Activated naive CD4-positive, alpha-beta T cell treated with anti-CD3 and anti-CD28 coated beads for 36 hours (primary cell): ENCODE data around the gene APOB. TPM values are rescaled to one million over a fixed set of nuclear protein-coding genes. Genes with fewer than 3 reads are reported as not detected.

Source experiments
- CTCF ChIA-PET: fragments of 350-600 bp; sonication (Branson Sonifier 250); formaldehyde crosslinking; loops from one replicate; lab custom pipeline; 2021; ENCODE audit warnings: antibody characterized with exemption; lab: Charles Lee
- DNase-seq: peaks from one replicate; pipeline ENCODE4 v3.0.0-alpha.2; 2020
- H3K27ac Mint-ChIP-seq: one replicate; pipeline ENCODE4 v1.8.0; 2021; ENCODE audit warnings: mild to moderate bottlenecking, mixed read lengths
- H3K27me3 Mint-ChIP-seq: one replicate; pipeline ENCODE4 v1.8.0; 2021; ENCODE audit warnings: low read depth, mixed read lengths
- H3K36me3 Mint-ChIP-seq: one replicate; pipeline ENCODE4 v1.8.0; 2021; ENCODE audit warnings: low read depth, mixed read lengths
- H3K4me1 Mint-ChIP-seq: one replicate; pipeline ENCODE4 v1.8.0; 2021; ENCODE audit warnings: low read depth, mixed read lengths
- H3K4me3 Mint-ChIP-seq: one replicate; pipeline ENCODE4 v1.8.0; 2021; ENCODE audit warnings: mild to moderate bottlenecking, moderate library complexity, mixed read lengths
- H3K9me3 Mint-ChIP-seq: one replicate; pipeline ENCODE4 v1.8.0; 2021; ENCODE audit warnings: mixed read lengths
- intact Hi-C: fragments of 100-400 bp; cut with micrococcal nuclease; formaldehyde crosslinking; loops from one replicate; pipeline ENCODE4 v1.15.1; 2023
- total RNA-seq, 2 experiments: library from RNA; stranded (reverse); gene quantifications; one replicate each; pipeline ENCODE4 v1.2.3, GENCODE V29; 2021

APOB gene
- total RNA-seq, 2 experiments from 2014 or later, result not detected

DNA sequence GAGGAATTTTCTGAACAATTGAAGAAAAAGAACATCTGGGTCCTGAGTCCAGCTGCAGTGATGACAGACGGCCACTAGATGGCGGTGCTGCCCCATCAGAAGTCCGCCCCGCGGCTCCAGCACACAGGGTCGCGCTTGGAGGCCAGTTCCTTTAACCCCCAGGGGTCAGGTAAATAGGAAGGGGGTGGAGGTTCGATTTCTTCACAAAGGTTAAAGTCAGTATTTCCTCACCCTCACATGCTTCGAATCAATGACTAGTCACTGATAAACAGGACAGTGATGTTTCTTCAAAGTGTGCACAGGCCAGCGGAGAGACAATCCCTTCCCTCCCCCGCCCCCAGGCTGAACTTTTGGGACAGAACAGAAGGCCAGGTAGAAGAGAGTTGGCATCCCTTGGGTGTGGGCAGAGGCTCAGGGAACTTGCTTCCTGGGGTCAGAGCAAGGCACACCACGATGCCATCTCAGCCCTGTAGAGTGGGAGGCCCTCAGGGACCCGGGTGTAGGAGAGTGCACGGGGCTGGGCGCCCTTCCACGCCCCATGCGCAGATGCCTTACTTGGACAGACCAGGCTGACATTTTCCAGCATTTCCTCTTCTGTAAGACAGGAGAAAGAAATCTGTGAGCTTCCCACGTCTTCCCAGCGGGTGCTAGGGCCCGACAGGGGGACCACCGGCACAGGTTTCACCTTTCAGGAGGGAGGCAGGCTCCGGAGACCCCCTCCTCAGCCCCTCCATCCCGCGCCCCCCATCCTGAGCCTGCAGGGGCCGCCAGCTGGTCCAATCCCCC lies 722 bp downstream of the APOB start:
- H3K36me3 Mint-ChIP-seq, result no peaks in the 10 kb centered on the region
- peaks cover 21% of the 10 kb centered on the region for H3K27me3 Mint-ChIP-seq
- DNase-seq, result peak; percentile 67
- H3K4me1 Mint-ChIP-seq, result peaks cover 4% of the 10 kb centered on the region
- no peak overlapping the region for H3K4me3 Mint-ChIP-seq
- CTCF ChIA-PET, result interaction anchor here (0.6 to 1.9 kb wide), 10 partner anchors 11 to 411 kb away, joined by 3 to 13 read pairs (median 3); no protein-coding TSS in a partner anchor
- intact Hi-C loops, result loop anchor here (1.0 to 10.0 kb wide), 3 partner anchors 75 to 378 kb away; partner anchors contain the start of gene GDF7
- H3K9me3 Mint-ChIP-seq, result no peaks in the 10 kb centered on the region
- no peak overlapping the region for H3K27ac Mint-ChIP-seq

- no peak for DNase-seq
- intact Hi-C loops, result loop anchor here (10.0 kb wide), 1 partner anchor 378 kb away; the partner anchor contains the start of gene GDF7
- no peaks in the 10 kb centered on the region for H3K36me3 Mint-ChIP-seq
- H3K4me1 Mint-ChIP-seq, result peaks cover 4% of the 10 kb centered on the region
- H3K27ac Mint-ChIP-seq, result no peak overlapping the region
- CTCF ChIA-PET, result interaction anchor here (0.6 to 1.9 kb wide), 8 partner anchors 10 to 352 kb away, joined by 3 to 13 read pairs (median 3); no protein-coding TSS in a partner anchor
- H3K27me3 Mint-ChIP-seq, result peaks cover 21% of the 10 kb centered on the region
- no peak overlapping the region for H3K4me3 Mint-ChIP-seq
- no peaks in the 10 kb centered on the region for H3K9me3 Mint-ChIP-seq
Measured at GRCh38 chr2:21042708-21042957, 1.2 kb downstream of the APOB start.

GRCh38 chr2:21041943-21042707 lies 1.7 kb downstream of the APOB start:
- intact Hi-C loops, result loop anchor here (10.0 kb wide), 1 partner anchor 377 kb away; the partner anchor contains the start of gene GDF7
- CTCF ChIA-PET, result interaction anchor here (0.6 to 1.9 kb wide), 9 partner anchors 10 to 353 kb away, joined by 3 to 13 read pairs (median 4); no protein-coding TSS in a partner anchor
- H3K9me3 Mint-ChIP-seq, result no peaks in the 10 kb centered on the region
- no peak overlapping the region for H3K4me3 Mint-ChIP-seq
- DNase-seq, result no peak
- no peaks in the 10 kb centered on the region for H3K36me3 Mint-ChIP-seq
- peaks cover 21% of the 10 kb centered on the region for H3K27me3 Mint-ChIP-seq
- H3K4me1 Mint-ChIP-seq, result peaks cover 4% of the 10 kb centered on the region
- no peak overlapping the region for H3K27ac Mint-ChIP-seq

DNA sequence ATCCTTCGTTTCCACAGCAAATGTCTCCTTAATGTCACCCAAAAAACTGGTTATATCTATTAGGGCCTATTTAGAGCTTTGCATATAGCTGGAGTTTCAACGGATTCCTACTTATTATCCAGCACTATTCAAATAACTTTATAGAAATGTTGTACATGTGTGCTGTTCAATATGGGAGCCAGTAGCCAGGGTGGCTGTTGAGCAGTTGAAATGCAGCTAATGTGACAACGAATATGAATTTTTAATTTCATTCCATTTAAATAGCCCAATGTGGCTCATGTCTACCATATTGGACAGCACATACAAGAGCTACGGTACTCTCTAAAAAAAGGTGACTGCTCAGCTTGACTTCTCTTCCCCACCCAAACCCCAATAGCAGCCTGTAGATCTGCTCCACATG lies 2.4 kb downstream of the APOB start:
- no peak overlapping the region for H3K4me3 Mint-ChIP-seq
- CTCF ChIA-PET, result interaction anchor here (0.8 to 1.0 kb wide), 2 partner anchors 15 to 17 kb away, joined by 5 read pairs; no protein-coding TSS in a partner anchor
- intact Hi-C loops, result loop anchor here (10.0 kb wide), 1 partner anchor 377 kb away; the partner anchor contains the start of gene GDF7

GRCh38 chr2:21040468-21041377 lies 3.1 kb downstream of the APOB start:
- DNase-seq, result no peak

More for the DNA sequence above, 2.4 kb downstream of the APOB start:
- H3K36me3 Mint-ChIP-seq, result no peaks in the 10 kb centered on the region
- peaks cover 21% of the 10 kb centered on the region for H3K27me3 Mint-ChIP-seq
- peaks cover 4% of the 10 kb centered on the region for H3K4me1 Mint-ChIP-seq
- H3K27ac Mint-ChIP-seq, result no peak overlapping the region
- no peaks in the 10 kb centered on the region for H3K9me3 Mint-ChIP-seq
- no peak for DNase-seq

GRCh38 chr2:21039979-21040467 lies 3.9 kb downstream of the APOB start:
- Mint-ChIP-seq H3K36me3 (no peaks in the 10 kb centered on the region), H3K27ac (no peak overlapping the region), H3K4me3 (no peak overlapping the region), H3K9me3 (no peaks in the 10 kb centered on the region), H3K4me1 (peaks cover 4% of the 10 kb centered on the region), H3K27me3 (peaks cover 29% of the 10 kb centered on the region)
- intact Hi-C loops, result loop anchor here (10.0 kb wide), 1 partner anchor 375 kb away; the partner anchor contains the start of gene GDF7
- CTCF ChIA-PET, result no interaction called here
- DNase-seq, result no peak

More at GRCh38 chr2:21040468-21041377, 3.1 kb downstream of the APOB start:
- H3K9me3 Mint-ChIP-seq, result no peaks in the 10 kb centered on the region
- CTCF ChIA-PET, result interaction anchor here (1.0 kb wide), 1 partner anchor 14 kb away, joined by 5 read pairs; no protein-coding TSS in a partner anchor
- no peak overlapping the region for H3K27ac Mint-ChIP-seq
- intact Hi-C loops, result loop anchor here (10.0 kb wide), 1 partner anchor 376 kb away; the partner anchor contains the start of gene GDF7
- no peak overlapping the region for H3K4me3 Mint-ChIP-seq
- H3K4me1 Mint-ChIP-seq, result peaks cover 4% of the 10 kb centered on the region
- H3K27me3 Mint-ChIP-seq, result peaks cover 28% of the 10 kb centered on the region
- H3K36me3 Mint-ChIP-seq, result no peaks in the 10 kb centered on the region

DNA sequence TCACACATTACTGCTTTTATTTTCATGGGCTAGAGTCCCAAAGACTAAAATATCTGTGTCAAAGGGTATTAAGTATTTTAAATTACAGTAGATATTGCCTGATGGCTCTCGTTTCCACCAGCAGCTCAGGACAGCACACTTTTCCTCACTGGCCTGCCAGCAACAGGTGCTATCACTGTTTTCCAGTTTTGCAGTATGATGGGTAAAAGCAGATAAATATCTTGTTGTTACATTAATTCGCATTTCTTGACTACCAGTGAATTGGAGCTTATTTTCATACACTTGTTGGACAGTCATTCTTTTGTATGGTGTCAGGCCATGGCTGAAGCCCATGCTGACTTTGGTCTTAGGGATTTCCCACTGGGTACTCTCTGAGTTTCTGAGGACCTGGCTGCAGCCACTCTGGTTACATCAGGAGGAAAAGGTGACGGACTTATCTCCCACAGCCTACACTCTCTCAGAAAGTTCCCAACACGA lies 4.8 kb downstream of the APOB start:
- Mint-ChIP-seq H3K4me3 (no peak overlapping the region), H3K4me1 (peaks cover 4% of the 10 kb centered on the region), H3K36me3 (no peaks in the 10 kb centered on the region), H3K9me3 (no peaks in the 10 kb centered on the region), H3K27me3 (peaks cover 20% of the 10 kb centered on the region), H3K27ac (no peak overlapping the region)
- intact Hi-C loops, result no loop called here
- DNase-seq, result no peak
- CTCF ChIA-PET, result no interaction called here

DNA sequence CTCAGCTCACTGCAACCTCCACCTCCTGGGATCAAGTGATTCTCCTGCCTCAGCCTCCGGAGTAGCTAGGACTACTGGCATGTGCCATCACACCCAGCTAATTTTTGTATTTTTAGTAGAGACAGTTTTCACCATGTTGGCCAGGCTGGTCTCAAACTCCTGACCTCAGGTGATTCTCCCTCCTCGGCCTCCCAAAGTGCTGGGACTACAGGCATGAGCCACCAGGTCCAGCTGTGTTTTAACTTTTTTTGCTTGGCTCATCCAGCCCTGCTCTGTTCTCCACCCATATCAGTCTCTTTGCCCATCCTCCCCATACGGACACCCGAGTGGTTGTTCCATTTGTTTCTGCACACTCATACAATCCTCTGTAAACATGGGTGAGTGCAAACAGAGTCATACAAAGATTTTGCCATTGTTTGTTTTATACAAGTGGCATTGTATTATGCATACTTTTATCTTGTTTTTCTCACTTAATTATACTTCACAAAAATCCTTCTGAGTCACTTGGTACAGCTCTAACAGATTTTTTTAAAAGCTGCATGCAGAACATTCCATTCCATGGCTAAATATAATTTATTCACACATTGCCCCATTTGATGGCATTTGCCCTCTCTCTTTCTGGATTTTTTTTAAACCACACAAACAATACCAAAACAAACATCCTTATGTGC lies 5.3 kb downstream of the APOB start:
- DNase-seq, result no peak
- Mint-ChIP-seq H3K9me3 (no peaks in the 10 kb centered on the region), H3K27ac (no peak overlapping the region), H3K27me3 (peaks cover 19% of the 10 kb centered on the region), H3K4me3 (no peak overlapping the region), H3K4me1 (peaks cover 4% of the 10 kb centered on the region), H3K36me3 (no peaks in the 10 kb centered on the region)
- CTCF ChIA-PET, result interaction anchor here (0.6 kb wide), 1 partner anchor 290 kb away, joined by 3 read pairs; no protein-coding TSS in a partner anchor
- intact Hi-C loops, result no loop called here

DNA sequence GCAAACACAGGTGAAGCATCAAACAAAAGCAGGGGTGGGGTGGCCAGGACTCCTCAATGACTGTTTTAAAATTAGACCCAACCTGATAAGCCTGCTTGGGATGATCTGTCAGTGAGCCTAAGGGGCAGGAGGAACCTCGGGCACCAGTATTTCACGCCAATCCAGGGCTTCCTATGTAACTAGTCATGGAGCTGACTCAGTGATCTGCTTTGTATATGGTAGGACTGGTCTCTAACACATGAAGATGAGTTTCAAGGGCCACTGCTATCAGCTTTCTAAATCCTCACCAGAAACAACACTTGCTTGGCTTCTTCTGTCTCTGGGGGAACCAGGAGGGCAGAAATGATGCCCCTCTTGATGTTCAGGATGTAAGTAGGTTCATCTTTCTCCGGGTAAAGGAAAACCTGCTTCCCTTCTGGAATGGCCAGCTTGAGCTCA lies 6.2 kb downstream of the APOB start:
- Mint-ChIP-seq H3K27ac (no peak overlapping the region), H3K4me3 (no peak overlapping the region), H3K9me3 (no peaks in the 10 kb centered on the region), H3K27me3 (peaks cover 12% of the 10 kb centered on the region), H3K36me3 (no peaks in the 10 kb centered on the region), H3K4me1 (no peaks in the 10 kb centered on the region)
- intact Hi-C loops, result no loop called here
- no peak for DNase-seq
- CTCF ChIA-PET, result no interaction called here

- no peak for DNase-seq
- H3K4me3 Mint-ChIP-seq, result no peak overlapping the region
- intact Hi-C loops, result no loop called here
- no peaks in the 10 kb centered on the region for H3K9me3 Mint-ChIP-seq
- H3K36me3 Mint-ChIP-seq, result no peaks in the 10 kb centered on the region
- H3K27me3 Mint-ChIP-seq, result peaks cover 12% of the 10 kb centered on the region
- H3K27ac Mint-ChIP-seq, result no peak overlapping the region
- CTCF ChIA-PET, result no interaction called here
- H3K4me1 Mint-ChIP-seq, result no peaks in the 10 kb centered on the region
Measured at GRCh38 chr2:21036708-21037670, 6.9 kb downstream of the APOB start.
